Tibial artery (tissue), 4 donors: Measurements from ENCODE around the gene NMBR.

ENCODE experiments used
- DNase-seq, 2 donors: peaks; one replicate each; pipeline ENCODE4 v3.0.0-alpha.2; 2019
- H3K27ac ChIP-seq, 2 donors: fragments of 200-600 bp; sonication (generic) in 1 of 2; 1 replicate in 1 of 2; 2 replicates in 1 of 2; pipeline ENCODE4 v1.5.1; 2018 to 2019; ENCODE audit warnings: mild to moderate bottlenecking in 1 of 2
- H3K27me3 ChIP-seq, 2 donors: fragments of 200-600 bp; sonication (generic) in 1 of 2; one replicate each; pipeline versions ENCODE4 v1.5.1 to v1.6.0; 2016 to 2019
- H3K36me3 ChIP-seq, 3 donors: fragments of 200-600 bp; sonication (generic) in 2 of 3; one replicate each; pipeline ENCODE4 v1.5.1; 2016 to 2019; ENCODE audit warnings: mild to moderate bottlenecking in 2 of 3
- H3K4me1 ChIP-seq, 4 donors: fragments of 200-600 bp; sonication (generic) in 2 of 4; 1 replicate in 3 of 4; 2 replicates in 1 of 4; pipeline ENCODE4 v1.5.1; 2016 to 2019
- H3K4me3 ChIP-seq, 2 donors: fragments of 200-600 bp; sonication (generic) in 1 of 2; 1 replicate in 1 of 2; 2 replicates in 1 of 2; pipeline ENCODE4 v1.5.1; 2018 to 2019; ENCODE audit warnings: mild to moderate bottlenecking in 2 of 2
- H3K9me3 ChIP-seq, 3 donors: fragments of 200-600 bp; sonication (generic) in 1 of 3; one replicate each; pipeline ENCODE4 v1.5.1; 2016 to 2019
- CTCF ChIP-seq, 2 experiments: fragments of 200-600 bp in 1 of 2; fragments of 450-650 bp in 1 of 2; IDR thresholded peaks; one replicate each; pipeline ENCODE4 v1.5.1; 2017 to 2019; ENCODE audit warnings: antibody characterized with exemption in 2 of 2, mild to moderate bottlenecking in 1 of 2, moderate library complexity in 1 of 2
- intact Hi-C: fragments of 100-400 bp; cut with DNase I; formaldehyde crosslinking; loops from one replicate; pipeline ENCODE4 v1.15.0; 2023; ENCODE audit warnings: low total_unique reads

Gene NMBR

GRCh38 chr6:142174703-142175102, 27.8 kb upstream of the NMBR start:
- no peak for DNase-seq
- H3K27me3 ChIP-seq, result no peaks in the 10 kb centered on the region
- no peaks in the 10 kb centered on the region for H3K4me1 ChIP-seq
- no peak overlapping the region for H3K27ac ChIP-seq
- H3K4me3 ChIP-seq, result no peak overlapping the region
- TF ChIP-seq CTCF (IDR thresholded peaks at IDR 0.05), result no peak
- H3K36me3 ChIP-seq, result peaks cover 42 to 76% (median 52%) of the 10 kb centered on the region in 3 donors
- intact Hi-C loops, result no loop called here
- peaks cover 0 to 9% (median 3%) of the 10 kb centered on the region in 3 donors for H3K9me3 ChIP-seq

GRCh38 chr6:142173980-142174379, 27.1 kb upstream of the NMBR start:
- H3K36me3 ChIP-seq, result peaks cover 42 to 82% (median 54%) of the 10 kb centered on the region in 3 donors
- DNase-seq, result no peak

GRCh38 chr6:142172758-142173157, 25.8 kb upstream of the NMBR start:
- H3K4me3 ChIP-seq, result no peak overlapping the region
- no peak for DNase-seq
- no peak overlapping the region for H3K27ac ChIP-seq
- no peaks in the 10 kb centered on the region for H3K4me1 ChIP-seq
- H3K9me3 ChIP-seq, result peaks cover 0 to 5% (median 3%) of the 10 kb centered on the region in 3 donors
- no peak for TF ChIP-seq CTCF (IDR thresholded peaks at IDR 0.05)
- no peaks in the 10 kb centered on the region for H3K27me3 ChIP-seq
- peaks cover 33 to 72% (median 44%) of the 10 kb centered on the region in 3 donors for H3K36me3 ChIP-seq
- intact Hi-C loops, result no loop called here

More at GRCh38 chr6:142173980-142174379, 27.1 kb upstream of the NMBR start:
- intact Hi-C loops, result no loop called here
- H3K9me3 ChIP-seq, result peaks cover 0 to 9% (median 3%) of the 10 kb centered on the region in 3 donors
- no peaks in the 10 kb centered on the region for H3K4me1 ChIP-seq
- no peak overlapping the region for H3K4me3 ChIP-seq
- no peaks in the 10 kb centered on the region for H3K27me3 ChIP-seq
- H3K27ac ChIP-seq, result no peak overlapping the region
- no peak for TF ChIP-seq CTCF (IDR thresholded peaks at IDR 0.05)

- Histone ChIP-seq H3K4me1 (no peaks in the 10 kb centered on the region), H3K9me3 (no peaks in the 10 kb centered on the region), H3K27ac (no peak overlapping the region), H3K27me3 (no peaks in the 10 kb centered on the region), H3K4me3 (no peak overlapping the region), H3K36me3 (peaks cover 43 to 68% (median 44%) of the 10 kb centered on the region in 3 donors)
- intact Hi-C loops, result no loop called here
- TF ChIP-seq CTCF (IDR thresholded peaks at IDR 0.05), result no peak
- DNase-seq, result no peak
Observed at GRCh38 chr6:142171351-142171750, 24.4 kb upstream of the NMBR start.

GRCh38 chr6:142167486-142167885, 20.6 kb upstream of the NMBR start:
- DNase-seq, result no peak
- Histone ChIP-seq H3K36me3 (peaks cover 36 to 41% (median 36%) of the 10 kb centered on the region in 3 donors), H3K27me3 (no peaks in the 10 kb centered on the region), H3K27ac (no peak overlapping the region), H3K9me3 (no peaks in the 10 kb centered on the region), H3K4me1 (peaks cover 0 to 23% (median 7%) of the 10 kb centered on the region in 4 donors), H3K4me3 (no peak overlapping the region)
- intact Hi-C loops, result no loop called here
- TF ChIP-seq CTCF (IDR thresholded peaks at IDR 0.05), result no peak

GRCh38 chr6:142167071-142167470, 20.1 kb upstream of the NMBR start:
- Histone ChIP-seq H3K27ac (no peak overlapping the region), H3K4me3 (no peak overlapping the region), H3K9me3 (no peaks in the 10 kb centered on the region), H3K27me3 (no peaks in the 10 kb centered on the region), H3K4me1 (peaks cover 0 to 27% (median 7%) of the 10 kb centered on the region in 4 donors), H3K36me3 (peaks cover 32 to 37% (median 32%) of the 10 kb centered on the region in 3 donors)
- no peak for DNase-seq
- TF ChIP-seq CTCF (IDR thresholded peaks at IDR 0.05), result no peak
- intact Hi-C loops, result no loop called here
